GM12892 (cell line): ENCODE results near the gene VAV2.

Source experiments
- POLR2A ChIP-seq: IDR thresholded peaks from 2 replicates; pipeline ENCODE4 v1.6.1; 2011; ENCODE audit warnings: low read depth, low read length, control low read depth
- TAF1 ChIP-seq: IDR thresholded peaks from 2 replicates; pipeline ENCODE4 v1.6.1; 2011; ENCODE audit warnings: low read depth, mild to moderate bottlenecking, control low read depth, low read length, borderline replicate concordance

- TF ChIP-seq TAF1: no peak
- TF ChIP-seq POLR2A: no peak
Measured at GRCh38 chr9:133713960-133714495, 278.1 kb downstream of the VAV2 start.
